SK-N-SH (cell line): ENCODE data around the gene MALRD1.

Experiments used
- CHD2 ChIP-seq: fragments of 150-350 bp; IDR thresholded peaks from 2 replicates; pipeline ENCODE4 v1.6.1; 2018; ENCODE audit warnings: low read length; ENCODE audit not compliant: partially characterized antibody
- CTCF ChIP-seq: fragments of 200-600 bp; sonication (generic); IDR thresholded peaks from 2 replicates; pipeline ENCODE4 v1.6.1; 2017; ENCODE audit warnings: antibody characterized with exemption, mild to moderate bottlenecking, moderate library complexity
- EP300 ChIP-seq, 2 experiments: IDR thresholded peaks; 2 replicates each; pipeline versions ENCODE4 v1.4.0 to v1.6.1; 2012; ENCODE audit warnings: borderline replicate concordance in 1 of 2, low read depth in 1 of 2, low read length in 1 of 2
- EZH2phosphoT487 ChIP-seq: fragments of 200-600 bp; sonication (generic); IDR thresholded peaks from 2 replicates; pipeline ENCODE4 v1.6.1; 2017; ENCODE audit warnings: low read depth, mixed run types, mild to moderate bottlenecking, antibody characterized with exemption, moderate library complexity, borderline replicate concordance
- JUND ChIP-seq: IDR thresholded peaks from 2 replicates; pipeline ENCODE4 v1.4.0; 2012
- MXI1 ChIP-seq: IDR thresholded peaks from 2 replicates; pipeline ENCODE4 v1.6.1; 2012; ENCODE audit warnings: mild to moderate bottlenecking, low read depth, low read length, improper control_type of control experiment
- REST ChIP-seq: IDR thresholded peaks from 2 replicates; pipeline ENCODE4 v1.6.1; 2012; ENCODE audit warnings: mild to moderate bottlenecking, low read depth, low read length, moderate library complexity
- RFX5 ChIP-seq: IDR thresholded peaks from 2 replicates; pipeline ENCODE4 v1.6.1; 2012; ENCODE audit warnings: mild to moderate bottlenecking, improper control_type of control experiment, low read length
- TAF1 ChIP-seq: IDR thresholded peaks from 2 replicates; pipeline ENCODE4 v1.6.1; 2012; ENCODE audit warnings: low read depth, mild to moderate bottlenecking, low read length, moderate library complexity, borderline replicate concordance
- TCF12 ChIP-seq: IDR thresholded peaks from 2 replicates; pipeline ENCODE4 v1.4.0; 2012
- ZBTB33 ChIP-seq: IDR thresholded peaks from 2 replicates; pipeline ENCODE4 v1.4.0; 2012; ENCODE audit warnings: low read depth, borderline replicate concordance
- TF ChIP-seq, protein P1 (sequence below): fragments of 150-350 bp; IDR thresholded peaks from 2 replicates; pipeline ENCODE4 v1.6.1; 2017; ENCODE audit warnings: antibody characterized with exemption, low read length, low read depth, borderline replicate concordance

GRCh38 chr10:19500959-19501358 lies 452.4 kb downstream of the MALRD1 start:
- TF ChIP-seq EZH2phosphoT487 (no peak), MXI1 (no peak), CTCF (no peak), TCF12 (no peak), RFX5 (no peak), REST (no peak), ZBTB33 (no peak), EP300 (IDR thresholded peaks at IDR 0.05; ENCODE audit: borderline replicate concordance in 1 of 2, low read depth in 1 of 2, low read length in 1 of 2) (no peak), JUND (no peak), CHD2 (no peak), TAF1 (no peak)
- TF ChIP-seq, protein P1, sequence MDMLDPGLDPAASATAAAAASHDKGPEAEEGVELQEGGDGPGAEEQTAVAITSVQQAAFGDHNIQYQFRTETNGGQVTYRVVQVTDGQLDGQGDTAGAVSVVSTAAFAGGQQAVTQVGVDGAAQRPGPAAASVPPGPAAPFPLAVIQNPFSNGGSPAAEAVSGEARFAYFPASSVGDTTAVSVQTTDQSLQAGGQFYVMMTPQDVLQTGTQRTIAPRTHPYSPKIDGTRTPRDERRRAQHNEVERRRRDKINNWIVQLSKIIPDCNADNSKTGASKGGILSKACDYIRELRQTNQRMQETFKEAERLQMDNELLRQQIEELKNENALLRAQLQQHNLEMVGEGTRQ, result no peak
